Coronary artery (tissue), 2 donors: ENCODE data around the gene RB1.

ENCODE experiments used
- DNase-seq: peaks from one replicate; pipeline ENCODE4 v3.0.0-alpha.2; 2017; ENCODE audit warnings: low spot score
- H3K27ac ChIP-seq, 2 donors: fragments of 200-600 bp; sonication (generic); one replicate each; pipeline ENCODE4 v1.5.1; 2016 to 2019
- H3K4me3 ChIP-seq: fragments of 200-600 bp; sonication (generic); 2 replicates; pipeline ENCODE4 v1.5.1; 2016; ENCODE audit warnings: mild to moderate bottlenecking, moderate library complexity
- CTCF ChIP-seq: fragments of 200-600 bp; sonication (generic); IDR thresholded peaks from one replicate; pipeline ENCODE4 v1.5.1; 2019; ENCODE audit warnings: antibody characterized with exemption

Gene RB1

GRCh38 chr13:48263196-48263595 is 40.4 kb upstream of the RB1 start:
- TF ChIP-seq CTCF: no peak
- no peak for DNase-seq
- peak overlapping the region in 1 of 2 donors; percentile 14 for H3K27ac ChIP-seq
- H3K4me3 ChIP-seq: no peak overlapping the region

GRCh38 chr13:48264058-48264457 is 39.5 kb upstream of the RB1 start:
- no peak overlapping the region for H3K4me3 ChIP-seq
- TF ChIP-seq CTCF: no peak
- DNase-seq: no peak
- H3K27ac ChIP-seq: no peak overlapping the region

- Histone ChIP-seq H3K27ac (no peak overlapping the region), H3K4me3 (no peak overlapping the region)
- DNase-seq: no peak
Observed at GRCh38 chr13:48265217-48265815, 38.2 kb upstream of the RB1 start.

GRCh38 chr13:48266150-48266549 is 37.4 kb upstream of the RB1 start:
- no peak for DNase-seq
- no peak for TF ChIP-seq CTCF
- Histone ChIP-seq H3K27ac (no peak overlapping the region), H3K4me3 (no peak overlapping the region)

More at GRCh38 chr13:48265217-48265815, 38.2 kb upstream of the RB1 start:
- TF ChIP-seq CTCF: no peak

GRCh38 chr13:48266701-48267639 is 36.6 kb upstream of the RB1 start:
- no peak for TF ChIP-seq CTCF
- H3K27ac ChIP-seq: no peak overlapping the region
- DNase-seq: no peak

GRCh38 chr13:48268019-48268418 is 35.5 kb upstream of the RB1 start:
- Histone ChIP-seq H3K4me3 (no peak overlapping the region), H3K27ac (no peak overlapping the region)
- DNase-seq: no peak
- TF ChIP-seq CTCF: no peak

More at GRCh38 chr13:48266701-48267639, 36.6 kb upstream of the RB1 start:
- H3K4me3 ChIP-seq: no peak overlapping the region
